NCI-H2196 (cell line): ENCODE data around the gene ABHD8.

Source experiments
- DNase-seq: peaks from one replicate; lab custom pipeline; 2025; ENCODE audit not compliant: unreplicated experiment; lab: John Stamatoyannopoulos, UW

ABHD8 gene

GRCh38 chr19:17323300-17323963, 20.2 kb upstream of the ABHD8 start:
- no peak for DNase-seq

GRCh38 chr19:17322854-17323253, 19.6 kb upstream of the ABHD8 start:
- DNase-seq = no peak

- no peak for DNase-seq
These were observed 18.6 kb upstream of the ABHD8 start for GRCh38 chr19:17321655-17322489.

- no peak for DNase-seq
These were observed 17.2 kb upstream of the ABHD8 start for GRCh38 chr19:17320435-17320834.

- no peak for DNase-seq
These were observed 16.4 kb upstream of the ABHD8 start for GRCh38 chr19:17319473-17320238.

- no peak for DNase-seq
These were observed 15.7 kb upstream of the ABHD8 start for GRCh38 chr19:17318966-17319365.

- no peak for DNase-seq
These were observed 10.9 kb upstream of the ABHD8 start for GRCh38 chr19:17314007-17314593.

GRCh38 chr19:17312189-17313113, 9.2 kb upstream of the ABHD8 start:
- DNase-seq = no peak

GRCh38 chr19:17311455-17312188, 8.4 kb upstream of the ABHD8 start:
- no peak for DNase-seq

GRCh38 chr19:17309965-17310461, 6.8 kb upstream of the ABHD8 start:
- DNase-seq = no peak

GRCh38 chr19:17309198-17309964, 6.2 kb upstream of the ABHD8 start, which contains the start of gene DDA1:
TSS of gene DDA1 (plus strand) at chr19:17309563. CDS start at chr19:17309655, 92 bp downstream.
- peak; percentile 99 for DNase-seq

GRCh38 chr19:17307876-17308377, 4.7 kb upstream of the ABHD8 start:
- DNase-seq = no peak

- no peak for DNase-seq
These were observed 3.1 kb upstream of the ABHD8 start for GRCh38 chr19:17306285-17306714.

GRCh38 chr19:17305517-17306284, 2.5 kb upstream of the ABHD8 start, which contains the start of gene MRPL34:
TSS of gene MRPL34 (plus strand) at chr19:17305872. CDS start at chr19:17305893, 21 bp downstream.
- DNase-seq = peak; percentile 99

- no peak for DNase-seq
These were observed 1.9 kb upstream of the ABHD8 start for GRCh38 chr19:17305216-17305516.

GRCh38 chr19:17304386-17305215, 1.4 kb upstream of the ABHD8 start:
- no peak for DNase-seq

GRCh38 chr19:17303940-17304267, 679 bp upstream of the ABHD8 start:
- DNase-seq = peak; percentile 26
